ENCODE results near the gene OGFRL1.

Gene OGFRL1

GRCh38 chr6:71287038-71287437 lies 1.6 kb upstream of the OGFRL1 start:
- no peak for DNase-seq (ENCODE audit: low spot score)

- DNase-seq (ENCODE audit: low spot score), result no peak
These were observed 734 bp upstream of the OGFRL1 start for GRCh38 chr6:71287926-71288227.

- DNase-seq (ENCODE audit: low spot score), result peak; percentile 64
These were observed 609 bp downstream of the OGFRL1 start for GRCh38 chr6:71289039-71289801.

GRCh38 chr6:71289802-71290175 lies 1.2 kb downstream of the OGFRL1 start:
- no peak for DNase-seq (ENCODE audit: low spot score)

GRCh38 chr6:71290611-71291010 lies 2.0 kb downstream of the OGFRL1 start:
- DNase-seq (ENCODE audit: low spot score), result no peak

- no peak for DNase-seq (ENCODE audit: low spot score)
These were observed 3.4 kb downstream of the OGFRL1 start for GRCh38 chr6:71292001-71292400.

GRCh38 chr6:71294121-71294523 lies 5.5 kb downstream of the OGFRL1 start:
- DNase-seq (ENCODE audit: low spot score), result no peak

- no peak for DNase-seq (ENCODE audit: low spot score)
These were observed 9.8 kb downstream of the OGFRL1 start for GRCh38 chr6:71298459-71298858.

- DNase-seq (ENCODE audit: low spot score), result no peak
These were observed 11.2 kb downstream of the OGFRL1 start for GRCh38 chr6:71299541-71300470.

- DNase-seq (ENCODE audit: low spot score), result no peak
These were observed 12.1 kb downstream of the OGFRL1 start for GRCh38 chr6:71300561-71301168.

GRCh38 chr6:71301546-71301945 lies 12.9 kb downstream of the OGFRL1 start:
- no peak for DNase-seq (ENCODE audit: low spot score)

GRCh38 chr6:71309656-71310055 lies 21.0 kb downstream of the OGFRL1 start:
- no peak for DNase-seq (ENCODE audit: low spot score)

GRCh38 chr6:71310261-71310660 lies 21.6 kb downstream of the OGFRL1 start:
- DNase-seq (ENCODE audit: low spot score), result no peak

GRCh38 chr6:71312089-71312488 lies 23.5 kb downstream of the OGFRL1 start:
- no peak for DNase-seq (ENCODE audit: low spot score)

- no peak for DNase-seq (ENCODE audit: low spot score)
These were observed 28.8 kb downstream of the OGFRL1 start for GRCh38 chr6:71317441-71317840.

GRCh38 chr6:71320041-71320440 lies 31.4 kb downstream of the OGFRL1 start:
- no peak for DNase-seq (ENCODE audit: low spot score)

- no peak for DNase-seq (ENCODE audit: low spot score)
These were observed 32.7 kb downstream of the OGFRL1 start for GRCh38 chr6:71321314-71321713.

GRCh38 chr6:71324194-71324785 lies 35.7 kb downstream of the OGFRL1 start:
- no peak for DNase-seq (ENCODE audit: low spot score)

- no peak for DNase-seq (ENCODE audit: low spot score)
These were observed 38.0 kb downstream of the OGFRL1 start for GRCh38 chr6:71326611-71327010.

- DNase-seq (ENCODE audit: low spot score), result no peak
These were observed 41.9 kb downstream of the OGFRL1 start for GRCh38 chr6:71330501-71330900.

GRCh38 chr6:71332012-71332411 lies 43.4 kb downstream of the OGFRL1 start:
- no peak for DNase-seq (ENCODE audit: low spot score)

GRCh38 chr6:71333050-71333449 lies 44.4 kb downstream of the OGFRL1 start:
- no peak for DNase-seq (ENCODE audit: low spot score)

- peak; percentile 62 for DNase-seq (ENCODE audit: low spot score)
These were observed 45.1 kb downstream of the OGFRL1 start for GRCh38 chr6:71333697-71334096.

All from RKO (cell line).